Esophagus mucosa (tissue), 1 donor: ENCODE measurements around the gene MECR. TPM values are rescaled to one million over a fixed set of nuclear protein-coding genes. Genes with fewer than 3 reads are reported as not detected.
A peak's percentile ranks its signal among the peaks of the same experiment; 100 is the strongest.
"Not testable (repeated sequence)": the region's sequence is repeated elsewhere in the genome, so short reads cannot be mapped to it uniquely, and the experiment has no call there.

Experiments
- ATAC-seq: fragments of 200-7000 bp; cut with Tn5 transposase; one replicate; pipeline ENCODE4 v1.9.1; 2020
- total RNA-seq: library from RNA; stranded (reverse); gene quantifications from one replicate; pipeline ENCODE4 v1.2.4, GENCODE V29; 2023
- donor health status: DM: yes; HTN: yes; CAD: no.

MECR gene
- total RNA-seq, 1 donor from 2014 or later, result 21.0 TPM

- peak; percentile 78 for ATAC-seq
Observed at GRCh38 chr1:29235955-29236711, 5.4 kb upstream of the MECR start, which contains the start of gene PTPRU. TSS of gene PTPRU (plus strand) at chr1:29236522. CDS start at chr1:29236645, 123 bp downstream.

DNA sequence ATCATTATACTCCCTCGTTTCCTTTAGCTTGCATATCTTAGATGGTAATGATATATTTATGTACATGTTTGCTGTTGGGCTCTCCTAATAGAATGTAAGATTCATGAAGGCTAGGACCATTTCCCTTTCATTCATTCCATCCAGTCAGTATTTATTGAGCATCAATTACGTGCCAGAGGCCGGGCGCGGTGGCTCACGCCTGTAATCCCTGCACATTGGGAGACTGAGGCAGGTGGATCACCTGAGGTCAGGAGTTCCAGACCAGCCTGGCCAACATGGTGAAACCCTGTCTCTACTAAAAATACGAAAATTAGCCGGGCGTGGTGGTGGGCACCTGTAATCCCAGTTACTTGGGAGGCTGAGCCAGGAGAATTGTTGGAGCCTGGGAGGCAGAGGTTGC is 4.1 kb upstream of the MECR start:
- not testable (repeated sequence) for ATAC-seq

- ATAC-seq, result no peak
Observed at GRCh38 chr1:29234471-29234870, 3.7 kb upstream of the MECR start.

- no peak for ATAC-seq
Observed at GRCh38 chr1:29233693-29234092, 3.0 kb upstream of the MECR start.

- no peak for ATAC-seq
Observed at GRCh38 chr1:29232387-29232786, 1.7 kb upstream of the MECR start.

DNA sequence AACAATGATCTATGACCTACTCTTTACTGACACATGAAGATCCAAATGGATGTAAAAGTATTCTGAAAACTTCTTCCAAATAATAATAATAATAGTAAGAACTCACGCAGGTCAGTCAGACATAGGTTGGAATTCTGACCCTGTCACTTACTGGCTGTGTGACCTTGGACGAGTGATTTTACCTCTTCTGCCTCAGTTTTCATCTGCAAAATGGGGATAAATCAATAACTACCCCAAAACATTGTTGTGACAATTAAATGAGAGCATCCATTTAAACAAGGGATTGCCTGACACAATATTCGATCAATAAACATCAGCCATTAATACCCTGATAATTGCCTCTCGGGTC is 556 bp downstream of the MECR start:
- no peak for ATAC-seq

- peak; percentile 48 for ATAC-seq
Observed at GRCh38 chr1:29227511-29227910, 3.2 kb downstream of the MECR start.

- ATAC-seq, result no peak
Observed at GRCh38 chr1:29225361-29225760, 5.4 kb downstream of the MECR start.

DNA sequence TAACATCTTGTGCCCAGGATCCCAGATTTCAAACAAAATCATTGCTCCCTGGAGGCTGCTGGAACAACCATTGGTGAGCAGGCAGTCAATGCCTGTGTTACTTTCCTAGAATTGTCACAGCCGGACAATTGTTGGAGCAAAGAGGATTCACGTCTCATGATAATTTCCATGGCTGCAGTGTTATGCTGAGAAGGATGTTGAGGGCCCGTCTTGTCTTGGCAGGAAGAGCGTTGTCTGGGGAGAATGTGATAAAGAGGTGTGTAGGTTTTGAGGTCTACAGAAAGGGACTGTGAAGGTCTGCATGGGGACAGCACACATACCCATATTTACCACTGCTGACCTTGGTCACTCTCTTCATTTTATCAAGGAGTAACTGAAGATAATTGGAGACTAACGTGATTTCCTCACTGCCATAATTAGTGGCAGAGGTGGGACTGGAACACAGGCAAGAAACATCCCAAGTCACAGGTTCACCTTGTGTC is 6.3 kb downstream of the MECR start:
- no peak for ATAC-seq

DNA sequence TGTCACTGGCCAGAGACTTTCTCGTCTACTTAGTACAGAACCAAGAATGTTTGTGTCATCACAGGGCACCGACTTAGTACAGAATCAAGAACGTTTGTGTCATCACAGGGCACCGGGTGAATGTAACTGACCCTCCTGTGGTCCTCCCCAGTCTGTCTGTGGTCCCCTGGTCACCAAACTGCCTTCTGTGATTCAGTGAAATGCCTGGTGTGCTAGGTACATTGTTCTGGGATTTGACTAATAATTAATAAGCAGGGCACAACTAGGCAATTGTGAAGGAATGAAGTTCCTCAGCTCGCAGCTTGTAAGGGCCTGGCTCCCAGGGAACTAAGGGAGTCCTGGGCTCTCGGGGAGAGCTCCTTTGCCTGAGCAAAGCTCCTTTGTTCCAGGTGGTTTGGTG is 7.2 kb downstream of the MECR start:
- ATAC-seq, result no peak

DNA sequence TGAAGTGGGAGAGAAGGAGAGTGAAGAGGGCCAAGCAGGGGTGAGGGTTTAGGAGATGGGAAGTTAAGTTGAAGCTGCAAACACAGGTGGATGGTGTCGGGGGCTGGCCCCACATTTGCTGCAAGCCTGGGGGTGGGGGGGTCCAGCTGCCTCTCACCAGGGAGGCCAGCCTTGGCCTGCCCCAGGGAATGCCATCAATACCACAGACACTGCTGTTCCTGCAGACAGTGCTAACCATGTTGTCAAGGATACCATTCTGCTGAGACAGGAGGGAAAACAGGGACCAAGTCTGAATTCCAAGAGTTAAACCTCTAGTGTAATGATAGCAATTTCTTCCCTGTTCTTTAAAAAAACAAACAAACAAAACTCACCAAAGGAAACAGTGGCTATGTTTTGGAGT is 8.0 kb downstream of the MECR start:
- ATAC-seq, result no peak

DNA sequence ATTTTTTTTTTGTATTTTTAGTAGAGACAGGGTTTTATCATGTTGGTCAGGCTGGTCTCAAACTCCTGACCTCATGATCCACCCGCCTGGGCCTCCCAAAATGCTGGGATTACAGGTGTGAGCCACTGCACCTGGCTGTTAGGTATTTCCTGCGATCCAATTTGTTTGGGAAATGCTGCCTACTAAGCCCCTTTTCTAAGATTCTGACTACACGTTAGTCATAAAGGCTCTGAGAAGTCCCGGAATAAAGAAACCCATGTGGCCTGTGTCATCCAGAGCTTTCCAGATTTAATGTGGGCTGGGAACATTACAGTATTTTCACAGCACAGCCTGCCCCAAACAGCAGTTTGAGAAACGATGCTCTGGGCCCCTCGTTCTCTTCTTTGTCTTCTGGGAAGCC is 8.5 kb downstream of the MECR start:
- not testable (repeated sequence) for ATAC-seq

GRCh38 chr1:29221296-29221695 is 9.4 kb downstream of the MECR start:
- ATAC-seq, result no peak

- ATAC-seq, result no peak
Observed at GRCh38 chr1:29218223-29218622, 12.5 kb downstream of the MECR start.

DNA sequence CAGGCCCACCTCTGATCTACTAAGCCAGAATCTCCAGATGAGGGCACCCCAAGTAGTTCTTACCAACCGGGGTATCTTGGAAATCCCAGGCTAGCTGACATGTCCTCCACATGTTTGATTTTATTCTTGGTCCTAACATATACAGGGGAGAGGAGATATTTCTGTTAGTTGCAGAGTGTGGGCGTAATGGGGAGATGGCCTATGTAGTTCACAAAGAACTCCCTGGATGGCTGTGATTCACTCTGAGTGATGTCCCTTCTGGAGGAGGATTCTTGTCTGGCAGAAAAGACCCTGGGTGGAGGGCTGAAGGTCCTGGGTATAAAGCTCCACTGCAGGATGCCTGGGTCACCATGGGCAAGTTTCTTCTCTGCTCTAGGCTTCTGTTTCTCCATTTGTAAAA is 13.1 kb downstream of the MECR start:
- ATAC-seq, result no peak

- ATAC-seq, result no peak
Observed at GRCh38 chr1:29213055-29213454, 17.7 kb downstream of the MECR start.

DNA sequence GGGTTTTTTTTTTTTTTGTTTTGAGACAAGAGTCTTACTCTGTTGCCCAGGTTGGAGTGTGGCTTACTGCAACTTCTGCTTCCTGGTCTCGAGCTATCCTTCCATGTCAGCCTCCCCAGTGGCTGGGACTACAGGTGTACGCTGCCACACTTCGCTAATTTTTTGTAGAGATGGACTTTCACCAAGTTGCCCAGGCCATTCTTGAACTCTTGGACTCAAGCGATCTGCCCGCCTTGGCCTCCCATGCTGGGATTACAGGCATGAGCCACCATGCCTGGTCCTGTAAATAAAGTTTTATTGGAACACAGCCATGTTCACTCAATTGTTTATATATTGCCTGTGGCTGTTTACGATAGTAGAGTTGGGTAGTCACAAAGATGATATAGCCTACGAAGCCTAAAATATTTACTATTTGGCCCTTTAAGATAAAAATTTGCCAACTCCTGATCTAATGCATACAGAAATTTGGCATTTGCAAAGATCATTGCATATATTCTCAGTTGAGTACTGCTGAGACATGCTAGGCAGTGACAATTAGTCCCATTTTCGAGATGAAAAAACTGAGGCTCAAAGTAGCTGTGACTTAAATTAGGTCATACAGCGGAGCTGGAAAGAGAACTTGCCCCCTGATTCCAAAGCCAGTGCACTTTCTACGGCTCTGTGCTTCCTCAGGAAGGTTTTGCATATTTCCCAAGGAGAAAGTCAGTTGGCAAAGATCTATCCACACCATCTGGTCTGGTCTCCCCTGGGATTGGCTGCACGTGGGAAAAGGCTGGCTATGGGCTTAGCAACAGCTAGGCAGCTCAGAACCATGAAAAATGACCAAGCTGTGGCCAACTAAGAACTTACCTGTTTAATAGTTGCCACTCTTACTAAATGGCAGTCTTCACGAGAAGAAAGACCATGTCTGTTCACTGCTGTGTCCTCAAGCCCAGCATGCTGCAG is 19.4 kb downstream of the MECR start:
- no peak for ATAC-seq

DNA sequence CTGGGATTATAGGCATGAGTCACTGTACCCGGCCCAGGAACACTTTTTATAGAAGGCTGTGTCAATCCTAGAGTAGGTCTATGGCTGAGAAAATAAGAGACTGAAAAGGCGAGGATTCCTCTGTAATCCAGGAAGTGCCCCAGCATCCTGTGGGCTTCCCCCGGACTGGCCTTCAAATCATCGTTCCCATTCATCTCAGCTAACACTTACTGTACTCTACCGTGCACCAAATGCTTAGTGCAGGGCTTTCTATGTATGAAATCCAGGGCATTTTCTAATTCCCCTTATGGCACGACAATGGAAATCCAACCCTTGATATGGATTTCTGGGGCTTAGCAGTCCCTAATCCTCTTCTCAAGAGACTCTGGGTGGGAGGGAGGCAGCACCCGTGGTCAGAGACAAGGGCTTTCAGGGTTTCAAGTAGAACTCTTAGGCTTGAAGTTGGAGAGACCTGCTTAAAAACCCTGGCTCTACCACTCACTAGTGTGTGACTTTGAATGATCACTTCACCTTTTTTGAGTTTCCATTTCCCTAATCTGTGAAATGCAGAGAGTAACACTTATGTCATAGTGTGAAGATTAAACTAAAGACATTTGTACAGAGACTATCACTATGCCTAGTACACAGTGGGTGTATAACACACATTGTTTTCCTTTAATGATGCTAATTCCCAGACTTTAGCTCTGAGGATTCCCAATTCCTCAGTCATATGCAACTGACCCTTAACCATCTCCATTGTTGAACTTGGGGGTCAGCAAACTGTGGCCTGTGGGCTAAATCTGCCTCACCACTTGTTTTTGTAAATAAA is 20.3 kb downstream of the MECR start:
- no peak for ATAC-seq

GRCh38 chr1:29209173-29209572 is 21.6 kb downstream of the MECR start:
- no peak for ATAC-seq

DNA sequence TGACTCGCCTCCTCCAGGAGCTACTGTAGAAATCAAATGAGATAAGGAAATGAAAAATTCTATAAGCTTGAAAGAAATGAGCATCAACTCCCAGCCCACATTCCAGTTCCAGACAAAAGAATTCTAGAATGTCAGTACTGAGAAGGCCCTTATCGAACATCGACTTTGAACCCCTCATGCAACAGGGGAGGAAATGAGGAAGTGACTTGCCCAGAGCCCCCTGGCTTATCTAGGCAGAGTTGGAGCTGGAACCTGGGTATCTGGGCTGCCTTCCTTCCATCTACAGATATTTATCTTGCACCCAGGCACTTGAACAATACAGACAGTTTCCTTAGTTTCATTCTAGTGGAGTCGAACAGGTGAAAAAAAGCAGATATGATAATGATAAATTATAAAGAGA is 22.3 kb downstream of the MECR start:
- ATAC-seq, result no peak

DNA sequence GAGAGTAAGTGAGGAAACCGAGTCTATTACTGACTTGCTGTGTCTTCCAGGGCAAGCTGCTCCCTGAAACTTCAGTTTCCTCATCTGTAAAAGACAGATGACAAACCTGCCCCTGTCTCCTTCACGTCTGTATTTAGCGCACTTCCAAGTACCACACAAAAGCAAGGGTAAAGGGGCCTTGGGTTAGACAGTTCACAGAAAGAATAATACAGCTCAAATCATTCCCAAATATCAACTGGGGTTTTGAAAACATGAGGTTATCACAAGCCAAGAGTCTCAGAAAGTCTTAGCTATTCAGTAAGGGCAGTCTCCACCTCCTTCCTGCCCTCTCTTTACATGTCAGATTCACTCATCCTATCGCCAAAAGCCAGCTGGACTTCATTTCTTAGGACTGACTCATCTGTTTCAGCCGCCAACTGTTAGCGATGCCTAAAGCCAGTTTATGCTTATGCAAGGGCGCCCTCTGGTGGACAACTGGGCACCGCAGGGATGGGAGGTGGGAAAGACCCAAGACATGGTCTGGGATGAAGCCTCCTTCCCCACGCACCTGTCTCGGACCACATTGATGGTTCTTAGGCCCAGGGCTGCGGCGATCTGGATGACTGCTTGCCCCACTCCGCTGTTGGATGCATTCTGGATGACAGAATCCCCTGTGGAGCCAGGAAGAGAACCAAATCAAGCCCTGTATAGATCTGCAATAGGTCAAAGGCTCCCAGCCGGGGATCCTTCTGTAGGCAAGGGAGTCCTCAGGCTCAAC is 28.0 kb downstream of the MECR start:
- ATAC-seq, result peak; percentile 96

DNA sequence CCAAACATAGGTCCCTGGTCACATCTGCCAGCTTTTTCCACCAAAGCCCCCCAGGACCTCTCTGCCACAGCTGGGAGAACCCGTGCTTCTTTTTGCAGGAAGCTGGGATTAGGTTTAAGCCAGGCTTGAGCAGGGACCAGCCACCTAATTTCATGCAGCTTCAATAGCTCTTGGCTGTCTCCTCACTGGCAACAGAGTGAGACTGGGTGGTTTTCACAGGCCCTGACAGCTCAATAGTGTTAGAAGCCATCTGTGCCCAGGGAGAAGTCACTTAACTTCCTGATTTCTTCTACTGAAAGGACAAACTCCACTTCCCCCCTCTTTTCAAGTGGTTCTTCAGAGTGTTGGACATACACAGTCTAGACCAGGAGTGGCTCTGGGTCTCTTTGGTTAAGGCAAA is 28.7 kb downstream of the MECR start:
- ATAC-seq, result peak; percentile 7
